K562 (cell line): ENCODE results near the gene LRRC9. TPM values are rescaled to one million over a fixed set of nuclear protein-coding genes. Genes with fewer than 3 reads are reported as not detected.

ENCODE experiments used
- CREB5 ChIP-seq: fragments of 250-450 bp; sonication (Bioruptor Pico); IDR thresholded peaks from 2 replicates; pipeline ENCODE4 v1.5.0; 2020; ENCODE audit warnings: mild to moderate bottlenecking
- FOSL1 ChIP-seq: fragments of 200-800 bp; sonication (Bioruptor generic); conservative IDR thresholded peaks from 2 replicates; pipeline ENCODE4 v1.6.1; 2016; ENCODE audit warnings: missing genetic modification characterization, missing compliant biosample characterization
- GTF2A2 ChIP-seq: IDR thresholded peaks from 2 replicates; pipeline ENCODE4 v1.6.1; 2016; ENCODE audit warnings: mild to moderate bottlenecking, missing genetic modification characterization, missing compliant biosample characterization
- NCOA2 ChIP-seq, 2 experiments: fragments of 450-650 bp; IDR thresholded peaks; 2 replicates each; pipeline ENCODE4 v1.6.1; 2018; ENCODE audit warnings: mild to moderate bottlenecking in 2 of 2, moderate library complexity in 1 of 2; ENCODE audit not compliant: partially characterized antibody in 2 of 2
- NFE2L1 ChIP-seq: fragments of 450-650 bp; IDR thresholded peaks from 2 replicates; pipeline ENCODE4 v1.6.1; 2016; ENCODE audit warnings: missing genetic modification characterization, low read depth, mild to moderate bottlenecking, missing compliant biosample characterization, moderate library complexity, borderline replicate concordance
- RUNX1 ChIP-seq: sonication (generic); IDR thresholded peaks from 2 replicates; pipeline ENCODE4 v1.6.1; 2016; ENCODE audit warnings: antibody characterized with exemption, low read depth
- SMARCC2 ChIP-seq: fragments of 450-650 bp; IDR thresholded peaks from 2 replicates; pipeline ENCODE4 v1.6.1; 2017; ENCODE audit warnings: antibody characterized with exemption, moderate library complexity, mild to moderate bottlenecking, low read depth
- SMC3 ChIP-seq: conservative IDR thresholded peaks from 2 replicates; pipeline ENCODE4 v1.6.1; 2011; ENCODE audit warnings: low read depth, low read length, improper control_type of control experiment; ENCODE audit not compliant: insufficient read depth
- ZBTB2 ChIP-seq: fragments of 450-650 bp; IDR thresholded peaks from 2 replicates; pipeline ENCODE4 v1.6.1; 2016; ENCODE audit warnings: antibody characterized with exemption
- ZNF324 ChIP-seq: fragments of 250-450 bp; sonication (Bioruptor Pico); IDR thresholded peaks from 2 replicates; pipeline ENCODE4 v1.4.0; 2020; ENCODE audit warnings: mild to moderate bottlenecking
- ZSCAN32 ChIP-seq: fragments of 450-650 bp; formaldehyde crosslinking; IDR thresholded peaks from 2 replicates; pipeline ENCODE4 v1.4.0; 2020; ENCODE audit warnings: mild to moderate bottlenecking, moderate library complexity
- polyA plus RNA-seq, 8 experiments: library from polyadenylated mRNA; depleted of rRNA in 4 of 8; stranded (reverse) in 5 of 8; unstranded in 3 of 8; fragments of >200 nt; fragmentation: Nextera tagmentation in 2 of 8; fragmentation: Illumina TruSeq in 1 of 8; extraction: Ambion mirVana in 2 of 8; extraction: Trizol in 1 of 8; gene quantifications; 2 replicates each; pipeline versions ENCODE4 v1.2.1 to v1.2.3, GENCODE V29; 2011 to 2014; ENCODE audit warnings: inconsistent platforms in 1 of 8, missing spikeins in 1 of 8
- total RNA-seq, 7 experiments: library from RNA; depleted of rRNA in 6 of 7; stranded (reverse); fragments of >200 nt in 6 of 7; fragmentation: Illumina TruSeq in 2 of 7; extraction: Trizol in 2 of 7; gene quantifications; 2 replicates each; pipeline versions ENCODE4 v1.2.1 to v1.2.3, GENCODE V29; 2011 to 2021; ENCODE audit warnings: low replicate concordance in 1 of 7
- TF ChIP-seq, protein P1 (sequence below), 2 experiments: IDR thresholded peaks; 2 replicates each; pipeline ENCODE4 v1.6.1; 2012; ENCODE audit warnings: improper control_type of control experiment in 2 of 2, low read depth in 2 of 2, low read length in 2 of 2, borderline replicate concordance in 1 of 2
- TF ChIP-seq, protein P2 (sequence below): sonication (generic); formaldehyde crosslinking; IDR thresholded peaks from 2 replicates; pipeline ENCODE4 v1.8.0; 2022; ENCODE audit warnings: mild to moderate bottlenecking, missing genetic modification reagents
- TF ChIP-seq, protein P3 (sequence below), 2 experiments: fragments of 200-800 bp in 1 of 2; sonication (Bioruptor generic) in 1 of 2; sonication (generic) in 1 of 2; formaldehyde crosslinking in 1 of 2; IDR thresholded peaks in 1 of 2; conservative IDR thresholded peaks in 1 of 2; 2 replicates each; pipeline versions ENCODE4 v1.5.0 to v1.6.1; 2016 to 2020; ENCODE audit warnings: missing compliant biosample characterization in 1 of 2, missing genetic modification characterization in 1 of 2, missing genetic modification reagents in 1 of 2

Gene LRRC9
- total and polyA plus RNA-seq, 9 of the 15 experiments (the other 6 are each of a cell fraction or from before 2014, with no cell fraction given), result not detected

DNA sequence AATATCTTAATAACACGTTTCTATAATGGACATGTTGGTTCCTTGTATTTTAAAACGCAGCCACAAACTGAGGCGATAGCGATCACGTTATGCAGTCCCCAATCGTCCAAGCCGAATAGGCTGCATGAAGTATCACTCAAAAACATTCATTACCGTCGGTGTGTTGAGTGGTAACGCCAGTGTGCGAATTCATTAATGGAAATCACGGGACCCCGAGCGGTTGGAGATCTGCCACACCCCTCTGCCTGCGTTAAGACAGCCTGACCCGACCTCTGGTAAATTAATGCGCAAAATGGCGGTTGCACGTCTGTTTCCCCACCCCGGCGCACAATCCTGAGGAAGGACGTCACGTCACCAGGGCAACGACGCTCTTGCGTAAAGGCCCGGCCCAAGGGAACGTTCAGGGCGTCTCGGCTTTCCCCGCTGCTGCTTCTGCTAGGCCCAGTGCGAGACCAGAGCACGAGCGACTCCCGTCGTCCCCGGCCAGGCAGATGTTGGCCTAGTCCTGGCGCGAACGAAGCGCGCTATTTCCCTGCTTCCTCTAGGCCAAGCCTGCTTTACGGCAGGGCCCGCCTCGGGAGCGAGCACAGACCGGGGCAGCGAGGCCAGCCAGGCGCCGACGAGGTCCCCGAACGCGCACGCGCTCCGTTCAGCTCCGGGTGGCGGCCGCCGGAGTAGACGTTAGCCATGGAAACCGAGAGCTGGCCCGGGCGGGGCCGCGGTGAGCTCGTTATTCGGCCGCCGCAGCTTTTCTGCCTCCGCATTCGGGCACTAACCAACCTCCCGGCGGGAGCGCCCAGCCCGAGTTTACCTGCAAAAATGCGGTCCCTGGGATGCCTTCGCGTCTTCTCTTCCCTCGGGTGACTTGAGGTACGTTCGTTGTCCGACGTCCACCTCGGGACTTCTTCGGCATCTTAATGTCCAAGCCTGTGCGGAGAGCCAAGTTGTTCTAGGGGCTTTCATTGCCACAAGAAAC, 171.9 kb downstream of the LRRC9 start, which contains the start of gene PCNX4 (continued):
- TF ChIP-seq NFE2L1 (no peak), SMC3 (no peak), GTF2A2 (tag) (no peak), RUNX1 (no peak), NCOA2 (IDR thresholded peaks at IDR 0.05; ENCODE audit: partially characterized antibody in 2 of 2) (no peak), ZSCAN32 (no peak), ZNF324 (CRISPR knock-in tag) (no peak), SMARCC2 (no peak), FOSL1 (tag) (peak; percentile 40; the same call in 1 of the 2 replicates), CREB5 (CRISPR knock-in tag) (no peak), ZBTB2 (peak; percentile 91)
- TF ChIP-seq, protein P1, sequence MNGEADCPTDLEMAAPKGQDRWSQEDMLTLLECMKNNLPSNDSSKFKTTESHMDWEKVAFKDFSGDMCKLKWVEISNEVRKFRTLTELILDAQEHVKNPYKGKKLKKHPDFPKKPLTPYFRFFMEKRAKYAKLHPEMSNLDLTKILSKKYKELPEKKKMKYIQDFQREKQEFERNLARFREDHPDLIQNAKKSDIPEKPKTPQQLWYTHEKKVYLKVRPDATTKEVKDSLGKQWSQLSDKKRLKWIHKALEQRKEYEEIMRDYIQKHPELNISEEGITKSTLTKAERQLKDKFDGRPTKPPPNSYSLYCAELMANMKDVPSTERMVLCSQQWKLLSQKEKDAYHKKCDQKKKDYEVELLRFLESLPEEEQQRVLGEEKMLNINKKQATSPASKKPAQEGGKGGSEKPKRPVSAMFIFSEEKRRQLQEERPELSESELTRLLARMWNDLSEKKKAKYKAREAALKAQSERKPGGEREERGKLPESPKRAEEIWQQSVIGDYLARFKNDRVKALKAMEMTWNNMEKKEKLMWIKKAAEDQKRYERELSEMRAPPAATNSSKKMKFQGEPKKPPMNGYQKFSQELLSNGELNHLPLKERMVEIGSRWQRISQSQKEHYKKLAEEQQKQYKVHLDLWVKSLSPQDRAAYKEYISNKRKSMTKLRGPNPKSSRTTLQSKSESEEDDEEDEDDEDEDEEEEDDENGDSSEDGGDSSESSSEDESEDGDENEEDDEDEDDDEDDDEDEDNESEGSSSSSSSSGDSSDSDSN (IDR thresholded peaks at IDR 0.05; ENCODE audit: borderline replicate concordance in 1 of 2, low read depth in 2 of 2, low read length in 2 of 2), result peak in 1 of 2 experiments; percentile 77; a peak in 2 of 4 replicates
- TF ChIP-seq, protein P2, sequence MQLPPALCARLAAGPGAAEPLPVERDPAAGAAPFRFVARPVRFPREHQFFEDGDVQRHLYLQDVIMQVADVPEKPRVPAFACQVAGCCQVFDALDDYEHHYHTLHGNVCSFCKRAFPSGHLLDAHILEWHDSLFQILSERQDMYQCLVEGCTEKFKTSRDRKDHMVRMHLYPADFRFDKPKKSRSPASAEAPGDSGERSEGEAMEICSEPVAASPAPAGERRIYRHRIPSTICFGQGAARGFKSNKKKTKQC (CRISPR knock-in tag), result no peak
- TF ChIP-seq, protein P3, sequence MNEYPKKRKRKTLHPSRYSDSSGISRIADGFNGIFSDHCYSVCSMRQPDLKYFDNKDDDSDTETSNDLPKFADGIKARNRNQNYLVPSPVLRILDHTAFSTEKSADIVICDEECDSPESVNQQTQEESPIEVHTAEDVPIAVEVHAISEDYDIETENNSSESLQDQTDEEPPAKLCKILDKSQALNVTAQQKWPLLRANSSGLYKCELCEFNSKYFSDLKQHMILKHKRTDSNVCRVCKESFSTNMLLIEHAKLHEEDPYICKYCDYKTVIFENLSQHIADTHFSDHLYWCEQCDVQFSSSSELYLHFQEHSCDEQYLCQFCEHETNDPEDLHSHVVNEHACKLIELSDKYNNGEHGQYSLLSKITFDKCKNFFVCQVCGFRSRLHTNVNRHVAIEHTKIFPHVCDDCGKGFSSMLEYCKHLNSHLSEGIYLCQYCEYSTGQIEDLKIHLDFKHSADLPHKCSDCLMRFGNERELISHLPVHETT (CRISPR knock-in tag; conservative IDR thresholded peaks at IDR 0.05 in 1 of 2, IDR thresholded peaks at IDR 0.05 in 1 of 2), result peak in 1 of 2 experiments; percentile 64; a peak in 2 of 4 replicates
